ENCODE data around the gene DCAKD.

- TF ChIP-seq CTCF (IDR thresholded peaks at IDR 0.05 in 4 of 5, conservative IDR thresholded peaks at IDR 0.05 in 1 of 5): no peak
- no peak for TF ChIP-seq POLR2A (IDR thresholded peaks at IDR 0.05)
Observed at GRCh38 chr17:45031231-45032173, 19.9 kb downstream of the DCAKD start.
